DOHH2 (cell line): ENCODE results near the gene MYO7B.
A peak's percentile ranks its signal among the peaks of the same experiment; 100 is the strongest.
"Not testable (repeated sequence)": the region's sequence is repeated elsewhere in the genome, so short reads cannot be mapped to it uniquely, and the experiment has no call there.

Source experiments
- H3F3A ChIP-seq: fragments of 200-600 bp; sonication (generic), shearing (Covaris generic); 2 replicates; pipeline ENCODE4 v1.6.0; 2016; ENCODE audit warnings: antibody characterized with exemption, mild to moderate bottlenecking; ENCODE audit not compliant: control insufficient read depth, insufficient read depth
- H3K27ac ChIP-seq: fragments of 200-600 bp; sonication (generic); 2 replicates; pipeline ENCODE4 v1.5.1; 2014; ENCODE audit warnings: low read depth, mild to moderate bottlenecking, low read length, moderate library complexity
- H3K27me3 ChIP-seq: fragments of 200-600 bp; sonication (generic); 2 replicates; pipeline ENCODE4 v1.6.1; 2014; ENCODE audit warnings: mild to moderate bottlenecking, low read length, mixed read lengths; ENCODE audit not compliant: control insufficient read depth
- H3K36me3 ChIP-seq: fragments of 200-600 bp; sonication (generic); 2 replicates; pipeline ENCODE4 v1.6.1; 2014; ENCODE audit warnings: mild to moderate bottlenecking, low read length, moderate library complexity, mixed read lengths; ENCODE audit not compliant: control insufficient read depth
- H3K4me1 ChIP-seq: fragments of 200-600 bp; sonication (generic); 2 replicates; pipeline ENCODE4 v1.6.1; 2014; ENCODE audit warnings: mild to moderate bottlenecking, low read length, mixed read lengths; ENCODE audit not compliant: control insufficient read depth
- H3K4me2 ChIP-seq: fragments of 200-600 bp; sonication (generic); 2 replicates; pipeline ENCODE4 v1.6.0; 2014; ENCODE audit warnings: mild to moderate bottlenecking, low read length, moderate library complexity
- H3K4me3 ChIP-seq: fragments of 200-600 bp; sonication (generic); 2 replicates; pipeline ENCODE4 v1.5.1; 2014; ENCODE audit warnings: mild to moderate bottlenecking, low read length, mixed read lengths
- H3K79me2 ChIP-seq: fragments of 200-600 bp; sonication (generic); 2 replicates; pipeline ENCODE4 v1.6.1; 2014; ENCODE audit warnings: mild to moderate bottlenecking, low read length, mixed read lengths; ENCODE audit not compliant: control insufficient read depth
- H3K9me2 ChIP-seq: fragments of 200-600 bp; sonication (generic); replicated peaks from 2 replicates; pipeline ENCODE4 v1.6.1; 2014; ENCODE audit warnings: mild to moderate bottlenecking, low read length, mixed read lengths; ENCODE audit not compliant: control insufficient read depth
- H3K9me3 ChIP-seq: fragments of 200-600 bp; sonication (generic); 2 replicates; pipeline ENCODE4 v1.6.1; 2014; ENCODE audit warnings: antibody characterized with exemption, low read length, mixed read lengths; ENCODE audit not compliant: control insufficient read depth, insufficient read depth
- H4K20me1 ChIP-seq: fragments of 200-600 bp; sonication (generic); 2 replicates; pipeline ENCODE4 v1.6.0; 2014; ENCODE audit warnings: low read depth, mild to moderate bottlenecking, antibody characterized with exemption, low read length, moderate library complexity; ENCODE audit not compliant: control insufficient read depth, insufficient read depth
- EZH2phosphoT487 ChIP-seq: fragments of 200-600 bp; sonication (generic); IDR thresholded peaks from 2 replicates; pipeline ENCODE4 v1.6.1; 2017; ENCODE audit warnings: borderline replicate concordance, mild to moderate bottlenecking, antibody characterized with exemption, low read length, moderate library complexity, mixed read lengths
- TF ChIP-seq, protein P1 (sequence below): fragments of 200-600 bp; sonication (generic); IDR thresholded peaks from one replicate; pipeline ENCODE4 v1.5.1; 2014; ENCODE audit warnings: antibody characterized with exemption, mild to moderate bottlenecking, low read depth, low read length; ENCODE audit not compliant: poor library complexity, severe bottlenecking

The MYO7B gene

GRCh38 chr2:127526132-127527000, 9.1 kb upstream of the MYO7B start, which contains the start of gene IWS1:
TSS of gene IWS1 (minus strand) at chr2:127526489. CDS start at chr2:127526208, 281 bp downstream.
- peak within 1 kb of the TSS; percentile 77 for H3K27ac ChIP-seq
- H3K9me2 ChIP-seq, result no peaks in the 10 kb centered on the region
- H4K20me1 ChIP-seq, result peaks cover 6% of the 10 kb centered on the region; the same call in 1 of the 2 replicates
- TF ChIP-seq, protein P1, sequence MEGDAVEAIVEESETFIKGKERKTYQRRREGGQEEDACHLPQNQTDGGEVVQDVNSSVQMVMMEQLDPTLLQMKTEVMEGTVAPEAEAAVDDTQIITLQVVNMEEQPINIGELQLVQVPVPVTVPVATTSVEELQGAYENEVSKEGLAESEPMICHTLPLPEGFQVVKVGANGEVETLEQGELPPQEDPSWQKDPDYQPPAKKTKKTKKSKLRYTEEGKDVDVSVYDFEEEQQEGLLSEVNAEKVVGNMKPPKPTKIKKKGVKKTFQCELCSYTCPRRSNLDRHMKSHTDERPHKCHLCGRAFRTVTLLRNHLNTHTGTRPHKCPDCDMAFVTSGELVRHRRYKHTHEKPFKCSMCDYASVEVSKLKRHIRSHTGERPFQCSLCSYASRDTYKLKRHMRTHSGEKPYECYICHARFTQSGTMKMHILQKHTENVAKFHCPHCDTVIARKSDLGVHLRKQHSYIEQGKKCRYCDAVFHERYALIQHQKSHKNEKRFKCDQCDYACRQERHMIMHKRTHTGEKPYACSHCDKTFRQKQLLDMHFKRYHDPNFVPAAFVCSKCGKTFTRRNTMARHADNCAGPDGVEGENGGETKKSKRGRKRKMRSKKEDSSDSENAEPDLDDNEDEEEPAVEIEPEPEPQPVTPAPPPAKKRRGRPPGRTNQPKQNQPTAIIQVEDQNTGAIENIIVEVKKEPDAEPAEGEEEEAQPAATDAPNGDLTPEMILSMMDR, result no peak
- TF ChIP-seq EZH2phosphoT487, result no peak
- H3K36me3 ChIP-seq, result peaks cover 32% of the 10 kb centered on the region
- no peaks in the 10 kb centered on the region for H3K27me3 ChIP-seq
- H3K4me3 ChIP-seq, result peak within 1 kb of the TSS; percentile 86
- H3K4me2 ChIP-seq, result peak within 1 kb of the TSS; percentile 94
- H3F3A ChIP-seq, result 0 out of 2 replicates have a peak, but pooled peaks cover 4% of the 10 kb centered on the region
- H3K79me2 ChIP-seq, result peaks cover 50% of the 10 kb centered on the region
- H3K4me1 ChIP-seq, result peaks cover 25% of the 10 kb centered on the region
- H3K9me3 ChIP-seq, result no peaks in the 10 kb centered on the region

- H3K9me3 ChIP-seq, result no peaks in the 10 kb centered on the region
- peak overlapping the region; percentile 77 for H3K27ac ChIP-seq
- H3K4me3 ChIP-seq, result peak overlapping the region; percentile 86
- H3K4me2 ChIP-seq, result peak overlapping the region; percentile 94
- no peaks in the 10 kb centered on the region for H3K9me2 ChIP-seq
- H3K79me2 ChIP-seq, result peaks cover 42% of the 10 kb centered on the region
- no peaks in the 10 kb centered on the region for H3K27me3 ChIP-seq
- 0 out of 2 replicates have a peak, but pooled peaks cover 4% of the 10 kb centered on the region for H3F3A ChIP-seq
- H4K20me1 ChIP-seq, result peaks cover 4% of the 10 kb centered on the region; the same call in 1 of the 2 replicates
- TF ChIP-seq, protein P1, result peak; percentile 43
- TF ChIP-seq EZH2phosphoT487, result no peak
- peaks cover 25% of the 10 kb centered on the region for H3K4me1 ChIP-seq
- H3K36me3 ChIP-seq, result peaks cover 23% of the 10 kb centered on the region
Measured at GRCh38 chr2:127527001-127527804, 8.3 kb upstream of the MYO7B start.

GRCh38 chr2:127528487-127528886, 7.0 kb upstream of the MYO7B start:
- Histone ChIP-seq H3K4me2 (no peak overlapping the region), H3K27ac (no peak overlapping the region)

DNA sequence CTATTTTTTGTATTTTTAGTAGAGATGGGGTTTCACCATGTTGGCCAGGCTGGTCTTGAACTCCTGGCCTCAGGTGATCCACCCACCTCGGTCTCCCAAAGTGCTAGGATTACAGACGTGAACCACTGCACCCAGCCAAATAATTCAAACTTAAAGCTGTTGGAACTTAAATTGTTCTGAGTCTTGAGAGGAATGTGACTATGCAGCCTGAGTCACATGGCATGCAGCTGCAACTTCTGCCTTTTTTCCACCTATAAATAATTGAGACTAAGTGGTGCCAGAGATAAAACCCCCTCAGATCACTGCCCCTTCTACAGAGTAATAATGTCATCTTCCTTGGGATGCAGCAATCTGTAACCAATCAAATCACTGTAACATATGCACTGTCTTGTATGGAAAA, 6.1 kb upstream of the MYO7B start:
- Histone ChIP-seq H3K27me3 (peaks cover 15% of the 10 kb centered on the region), H3K4me1 (peaks cover 25% of the 10 kb centered on the region), H3K79me2 (peaks cover 20% of the 10 kb centered on the region)
- not testable (repeated sequence) for H3K4me2 ChIP-seq, H3K36me3 ChIP-seq, H3K9me2 ChIP-seq, H4K20me1 ChIP-seq, H3K27ac ChIP-seq, H3K4me3 ChIP-seq, H3K9me3 ChIP-seq, H3F3A ChIP-seq

More at GRCh38 chr2:127528487-127528886, 7.0 kb upstream of the MYO7B start:
- Histone ChIP-seq H3K27me3 (peaks cover 8% of the 10 kb centered on the region), H3F3A (0 out of 2 replicates have a peak, but pooled peaks cover 4% of the 10 kb centered on the region), H3K9me2 (no peaks in the 10 kb centered on the region), H3K4me3 (no peak overlapping the region), H4K20me1 (0 out of 2 replicates have a peak, but pooled peaks cover 2% of the 10 kb centered on the region), H3K4me1 (peaks cover 25% of the 10 kb centered on the region), H3K36me3 (peaks cover 11% of the 10 kb centered on the region), H3K79me2 (peaks cover 29% of the 10 kb centered on the region), H3K9me3 (no peaks in the 10 kb centered on the region)
- no peak for TF ChIP-seq EZH2phosphoT487
- TF ChIP-seq, protein P1, result no peak
